ENCODE results near the gene SUSD1. TPM values are rescaled to one million over a fixed set of nuclear protein-coding genes. Genes with fewer than 3 reads are reported as not detected.

Gene SUSD1
- total RNA-seq, 2 donors from 2014 or later, result 13.1 to 24.0 TPM

DNA sequence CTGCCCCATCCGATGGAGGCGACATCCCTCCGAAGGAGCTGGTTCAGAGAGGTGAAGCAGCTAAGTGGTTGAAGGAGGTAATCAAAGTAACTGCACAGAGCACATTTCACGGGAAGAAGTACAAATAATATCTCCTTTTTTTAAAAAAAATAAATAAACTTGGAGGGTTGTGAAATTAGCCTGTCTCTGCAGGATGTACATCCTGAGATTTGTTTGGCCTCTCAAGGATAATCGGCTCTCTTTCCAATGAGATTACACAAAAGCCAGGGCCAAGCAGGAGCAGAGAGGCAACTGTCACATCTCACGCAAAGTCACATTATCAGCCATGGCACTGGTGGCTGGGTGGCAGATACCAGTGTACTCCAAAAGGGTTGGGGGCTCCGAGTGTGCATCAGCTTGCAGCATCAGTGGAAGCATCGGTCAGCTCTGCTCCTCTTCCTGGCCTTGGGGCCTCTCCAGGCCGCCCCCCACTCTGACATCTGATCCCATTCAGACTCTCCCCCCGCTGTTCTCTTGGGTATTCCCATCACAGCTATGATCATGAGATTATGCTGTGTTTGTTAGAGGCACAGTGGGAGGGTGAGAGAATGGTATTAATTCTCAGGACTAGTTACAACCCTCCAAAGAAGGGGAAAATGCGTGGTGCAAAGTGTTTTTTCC is 168.6 kb downstream of the SUSD1 start:
- H3K9me3 ChIP-seq, result no peaks in the 10 kb centered on the region
- DNase-seq (ENCODE audit: low spot score), result no peak
- no peak for ATAC-seq (ENCODE audit: insufficient number of reproducible peaks, low FRiP score, low read depth)
- no peaks in the 10 kb centered on the region for H3K36me3 ChIP-seq
- H3K4me1 ChIP-seq (ENCODE audit: control insufficient read depth in 1 of 2, low read depth in 2 of 2), result peaks cover under 1 to 3% of the 10 kb centered on the region in 2 donors
- H3K27me3 ChIP-seq (replicated peaks; ENCODE audit: insufficient read depth), result no peaks in the 10 kb centered on the region
- H3K4me3 ChIP-seq, result no peak overlapping the region
- TF ChIP-seq, protein P1, sequence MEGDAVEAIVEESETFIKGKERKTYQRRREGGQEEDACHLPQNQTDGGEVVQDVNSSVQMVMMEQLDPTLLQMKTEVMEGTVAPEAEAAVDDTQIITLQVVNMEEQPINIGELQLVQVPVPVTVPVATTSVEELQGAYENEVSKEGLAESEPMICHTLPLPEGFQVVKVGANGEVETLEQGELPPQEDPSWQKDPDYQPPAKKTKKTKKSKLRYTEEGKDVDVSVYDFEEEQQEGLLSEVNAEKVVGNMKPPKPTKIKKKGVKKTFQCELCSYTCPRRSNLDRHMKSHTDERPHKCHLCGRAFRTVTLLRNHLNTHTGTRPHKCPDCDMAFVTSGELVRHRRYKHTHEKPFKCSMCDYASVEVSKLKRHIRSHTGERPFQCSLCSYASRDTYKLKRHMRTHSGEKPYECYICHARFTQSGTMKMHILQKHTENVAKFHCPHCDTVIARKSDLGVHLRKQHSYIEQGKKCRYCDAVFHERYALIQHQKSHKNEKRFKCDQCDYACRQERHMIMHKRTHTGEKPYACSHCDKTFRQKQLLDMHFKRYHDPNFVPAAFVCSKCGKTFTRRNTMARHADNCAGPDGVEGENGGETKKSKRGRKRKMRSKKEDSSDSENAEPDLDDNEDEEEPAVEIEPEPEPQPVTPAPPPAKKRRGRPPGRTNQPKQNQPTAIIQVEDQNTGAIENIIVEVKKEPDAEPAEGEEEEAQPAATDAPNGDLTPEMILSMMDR (IDR thresholded peaks at IDR 0.05), result no peak
- H3K27ac ChIP-seq, result no peak overlapping the region

DNA sequence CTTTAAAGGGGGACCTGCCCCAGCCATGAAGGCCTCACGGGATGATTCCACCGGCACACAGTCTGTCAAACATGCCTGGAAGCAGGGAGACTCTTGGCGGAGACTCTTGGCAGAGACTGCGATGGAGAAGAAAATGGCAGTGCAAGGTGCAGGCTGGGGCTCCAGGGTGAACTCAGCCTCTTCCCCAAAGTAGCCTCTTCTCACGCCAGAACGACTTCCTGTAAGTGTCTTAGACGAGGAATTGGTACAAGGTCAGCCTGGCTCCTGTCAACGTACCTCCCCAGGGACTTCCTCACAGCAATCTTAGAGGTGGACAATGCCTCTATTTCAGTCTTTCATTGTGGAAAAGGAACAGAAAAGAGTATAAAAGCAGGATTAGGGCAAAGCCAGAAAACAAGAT is 169.2 kb downstream of the SUSD1 start:
- no peaks in the 10 kb centered on the region for H3K36me3 ChIP-seq
- no peak for DNase-seq (ENCODE audit: low spot score)
- no peak overlapping the region for H3K4me3 ChIP-seq
- no peak for ATAC-seq (ENCODE audit: insufficient number of reproducible peaks, low FRiP score, low read depth)
- H3K27ac ChIP-seq, result no peak overlapping the region
- no peaks in the 10 kb centered on the region for H3K4me1 ChIP-seq (ENCODE audit: control insufficient read depth in 1 of 2, low read depth in 2 of 2)
- TF ChIP-seq, protein P1 (IDR thresholded peaks at IDR 0.05), result no peak
- no peaks in the 10 kb centered on the region for H3K27me3 ChIP-seq (replicated peaks; ENCODE audit: insufficient read depth)
- H3K9me3 ChIP-seq, result no peaks in the 10 kb centered on the region

DNA sequence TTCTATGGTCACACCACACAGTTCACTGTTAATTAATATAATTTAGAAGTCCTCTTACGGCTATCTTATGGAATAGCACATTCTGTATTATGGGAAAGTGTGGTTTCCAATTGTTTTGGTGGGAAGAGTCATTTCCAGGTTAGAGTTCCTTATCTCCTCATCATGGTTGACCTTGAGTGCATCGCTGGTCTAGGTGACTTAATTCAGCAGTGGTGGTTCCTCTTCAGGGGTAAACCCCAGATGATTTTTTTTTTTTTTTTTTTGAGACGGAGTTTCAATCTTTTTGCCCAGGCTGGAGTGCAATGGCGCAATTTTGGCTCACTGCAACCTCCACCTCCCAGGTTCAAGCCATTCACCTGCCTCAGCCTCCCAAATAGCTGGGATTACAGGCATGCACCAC is 171.6 kb downstream of the SUSD1 start:
- no peak for ATAC-seq (ENCODE audit: insufficient number of reproducible peaks, low FRiP score, low read depth)

DNA sequence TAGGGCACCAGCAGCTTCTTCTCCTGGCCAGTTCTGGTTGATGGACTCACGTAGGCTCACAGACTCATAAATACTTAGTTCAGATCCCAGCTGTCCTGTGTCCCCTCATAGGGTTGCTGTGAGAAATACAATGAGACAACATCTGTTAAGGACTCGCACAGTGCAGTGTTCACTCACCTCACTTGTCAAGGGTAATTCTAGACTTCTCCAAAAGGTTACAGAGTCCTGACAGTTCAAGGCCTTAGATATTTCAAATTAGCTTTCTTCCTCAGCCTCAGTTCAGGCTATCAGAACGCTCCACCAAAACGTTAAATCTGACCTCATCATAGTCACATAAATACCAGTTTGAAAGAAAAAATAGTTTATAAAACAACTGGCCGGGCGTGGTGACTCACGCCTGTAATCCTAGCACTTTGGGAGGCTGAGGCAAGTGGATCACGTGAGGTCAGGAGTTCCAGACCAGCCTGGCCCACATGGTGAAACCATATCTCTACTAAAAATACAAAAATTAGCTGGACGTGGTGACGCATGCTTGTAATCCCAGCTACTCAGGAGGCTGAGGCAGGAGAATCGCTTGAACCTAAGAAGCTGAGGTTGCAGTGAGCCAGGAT is 172.1 kb downstream of the SUSD1 start:
- Histone ChIP-seq H3K27me3 (replicated peaks; ENCODE audit: insufficient read depth) (no peaks in the 10 kb centered on the region), H3K27ac (no peak overlapping the region), H3K4me3 (no peak overlapping the region), H3K36me3 (no peaks in the 10 kb centered on the region), H3K9me3 (no peaks in the 10 kb centered on the region), H3K4me1 (ENCODE audit: control insufficient read depth in 1 of 2, low read depth in 2 of 2) (no peaks in the 10 kb centered on the region)
- DNase-seq (ENCODE audit: low spot score) (no peak), ATAC-seq (ENCODE audit: insufficient number of reproducible peaks, low FRiP score, low read depth) (no peak)
- TF ChIP-seq, protein P1 (IDR thresholded peaks at IDR 0.05), result no peak

More for the DNA sequence above, 171.6 kb downstream of the SUSD1 start:
- Histone ChIP-seq H3K27ac (no peak overlapping the region), H3K9me3 (no peaks in the 10 kb centered on the region), H3K4me1 (ENCODE audit: control insufficient read depth in 1 of 2, low read depth in 2 of 2) (no peaks in the 10 kb centered on the region), H3K36me3 (no peaks in the 10 kb centered on the region), H3K27me3 (replicated peaks; ENCODE audit: insufficient read depth) (no peaks in the 10 kb centered on the region), H3K4me3 (no peak overlapping the region)
- TF ChIP-seq, protein P1 (IDR thresholded peaks at IDR 0.05), result no peak
- DNase-seq (ENCODE audit: low spot score), result no peak

DNA sequence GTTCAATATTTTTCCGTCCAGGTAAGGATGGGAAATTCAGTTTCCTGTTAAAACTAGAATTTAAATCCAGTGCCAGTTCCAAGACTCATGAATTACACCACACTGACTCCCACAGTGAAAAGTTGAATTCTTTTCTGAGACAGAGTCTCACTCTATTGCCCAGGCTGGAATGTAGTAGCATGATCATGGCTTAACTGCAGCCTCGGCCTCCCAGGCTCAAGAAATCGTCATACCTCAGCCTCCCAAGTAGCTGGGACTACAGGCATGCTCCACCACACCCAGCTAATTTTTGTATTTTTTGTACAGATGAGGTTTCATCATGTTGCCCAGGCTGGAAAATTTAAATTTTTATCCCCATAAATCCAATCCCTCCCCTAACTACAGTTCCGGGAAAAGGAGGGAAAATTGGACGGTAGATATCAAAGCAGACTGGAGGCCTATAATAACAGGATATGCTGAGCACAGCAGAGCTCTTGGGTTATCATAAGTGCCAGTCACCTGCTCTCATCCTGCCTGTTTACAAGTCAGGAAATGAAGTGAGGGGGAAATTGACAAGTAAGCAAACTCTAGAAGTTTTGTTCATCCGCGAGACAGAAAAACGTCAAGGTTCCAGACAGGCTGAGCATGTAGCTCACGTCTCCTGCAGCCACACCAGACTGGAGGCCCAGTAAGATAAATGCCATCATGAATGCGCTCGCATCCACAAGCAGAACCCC is 172.8 kb downstream of the SUSD1 start:
- no peak for DNase-seq (ENCODE audit: low spot score)
- no peak overlapping the region for H3K4me3 ChIP-seq
- H3K36me3 ChIP-seq, result no peaks in the 10 kb centered on the region
- H3K27me3 ChIP-seq (replicated peaks; ENCODE audit: insufficient read depth), result no peaks in the 10 kb centered on the region
- H3K9me3 ChIP-seq, result no peaks in the 10 kb centered on the region
- no peaks in the 10 kb centered on the region for H3K4me1 ChIP-seq (ENCODE audit: control insufficient read depth in 1 of 2, low read depth in 2 of 2)
- H3K27ac ChIP-seq, result no peak overlapping the region
- TF ChIP-seq, protein P1 (IDR thresholded peaks at IDR 0.05), result no peak
- ATAC-seq (ENCODE audit: insufficient number of reproducible peaks, low FRiP score, low read depth), result no peak
